ENCODE results near the gene RASAL2.

The RASAL2 gene

DNA sequence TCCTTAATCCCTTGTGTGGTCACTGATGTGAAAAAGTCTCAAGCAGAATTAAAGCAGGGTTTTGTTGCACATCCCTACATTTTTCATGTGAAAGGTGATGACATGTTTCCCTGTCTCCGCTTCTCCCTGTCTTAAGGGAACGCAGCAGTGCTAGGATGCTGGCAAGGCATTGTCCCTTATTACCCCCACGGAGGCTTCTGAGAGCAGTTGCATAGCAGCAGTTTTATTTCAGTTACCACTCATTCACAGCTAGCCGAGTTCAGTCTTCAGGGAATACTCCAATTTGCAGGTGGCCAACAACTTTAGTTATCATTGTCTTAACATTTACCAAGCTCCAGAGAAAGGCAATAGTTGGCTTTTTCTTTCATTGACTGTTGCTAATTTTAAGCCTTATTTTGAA, 313.8 kb downstream of the RASAL2 start:
- DNase-seq, result no peak

DNA sequence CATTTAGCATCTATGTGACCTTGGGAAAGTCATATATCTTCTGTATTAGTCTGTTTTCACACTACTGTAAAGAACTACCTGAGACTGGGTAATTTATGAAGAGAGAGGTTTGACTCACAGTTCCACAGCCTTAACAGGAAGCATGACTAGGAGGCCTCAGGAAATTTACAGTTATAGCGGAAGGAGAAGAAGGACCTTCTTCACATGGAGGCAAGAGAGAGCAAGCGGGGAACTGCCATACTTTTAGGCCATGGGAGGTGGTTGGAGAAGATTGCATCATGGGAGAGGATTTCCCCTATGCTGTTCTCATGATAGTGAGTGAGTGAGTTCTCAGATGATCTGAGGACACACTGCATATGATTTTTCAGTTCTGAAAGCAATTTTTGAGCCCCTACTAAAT, 315.0 kb downstream of the RASAL2 start:
- no peak for DNase-seq

DNA sequence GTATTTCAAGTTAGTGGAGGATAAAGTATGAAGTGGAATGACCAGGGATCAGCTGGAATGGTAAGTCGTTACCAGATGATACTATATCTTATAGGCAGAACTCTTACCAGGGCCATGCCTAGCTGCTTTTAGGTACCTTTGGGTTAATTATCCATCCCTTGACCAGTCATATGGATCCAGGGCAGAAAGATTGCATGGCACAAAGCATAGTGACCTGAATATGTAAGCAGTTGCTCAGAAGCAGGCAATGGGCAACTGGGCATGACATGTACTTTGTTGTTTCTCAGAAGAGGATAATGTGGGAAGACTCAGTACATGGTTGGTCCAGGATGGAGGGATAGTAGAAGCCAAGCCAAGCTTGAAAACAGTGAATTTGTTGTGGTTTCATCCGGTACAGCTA, 315.6 kb downstream of the RASAL2 start:
- no peak for DNase-seq

DNA sequence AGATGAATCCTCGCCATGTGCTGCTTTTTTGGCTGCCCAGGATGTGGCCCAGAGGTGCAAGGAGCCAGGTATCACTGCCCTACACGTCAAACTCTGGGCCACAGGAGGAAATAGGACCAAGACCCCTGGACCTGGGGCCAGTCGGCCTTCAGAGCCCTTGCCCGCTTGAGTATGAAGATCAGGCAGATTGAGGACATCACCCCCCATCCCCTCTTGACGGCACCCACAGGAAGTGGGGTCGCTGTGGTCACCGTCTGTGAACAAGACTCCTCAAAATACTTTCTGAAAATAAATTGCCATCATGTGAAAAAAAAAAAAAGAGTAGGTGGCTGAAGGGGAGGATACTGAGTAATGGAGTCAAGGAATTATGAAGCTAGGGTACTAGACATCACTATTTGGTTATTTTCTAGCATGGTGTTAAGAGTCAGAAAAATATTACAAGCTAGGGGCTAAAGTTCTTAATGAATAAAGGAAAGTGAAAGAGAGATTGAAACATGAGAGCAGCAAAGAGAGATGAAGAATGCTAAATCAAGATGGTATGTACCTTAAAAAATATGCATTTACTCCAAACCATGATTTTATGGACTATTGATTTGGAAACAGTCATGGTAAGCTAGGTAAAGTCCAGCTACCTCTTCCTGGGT, 318.0 kb downstream of the RASAL2 start:
- DNase-seq, result no peak

DNA sequence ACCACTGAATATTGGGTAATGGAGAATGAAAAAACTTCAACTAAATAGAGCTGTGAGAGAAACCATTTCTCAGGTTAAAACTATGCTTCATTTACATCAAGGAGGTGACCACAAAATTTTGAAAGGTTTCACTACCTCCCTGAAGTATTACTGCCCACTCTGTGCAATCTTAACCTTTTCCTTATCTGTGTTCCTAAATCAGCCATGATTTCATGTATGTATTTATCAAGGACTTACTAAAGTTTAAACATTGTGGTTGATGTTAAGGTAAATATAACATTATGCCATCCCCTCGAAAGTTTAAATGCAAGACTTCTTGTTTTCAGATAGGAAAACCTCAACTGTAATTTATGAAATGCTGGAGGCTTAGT, 318.5 kb downstream of the RASAL2 start:
- no peak for DNase-seq

DNA sequence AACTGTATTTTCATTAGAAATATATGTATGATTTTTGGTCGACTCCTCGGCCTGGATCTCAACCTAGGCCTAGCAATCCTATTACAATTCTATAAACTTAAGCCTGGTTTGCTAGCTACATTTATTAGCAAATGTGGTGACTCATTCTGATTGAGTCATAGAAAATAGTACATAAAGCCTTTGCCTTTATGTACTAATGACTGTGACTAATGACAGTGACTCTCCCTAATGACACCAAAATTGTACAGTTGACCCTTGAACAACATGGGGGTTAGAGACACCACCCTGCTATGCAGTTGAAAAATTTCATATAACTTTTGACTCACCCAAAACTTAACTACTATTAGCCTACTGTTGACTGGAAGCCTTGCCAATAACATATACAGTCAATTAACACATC, 324.0 kb downstream of the RASAL2 start:
- no peak for DNase-seq

DNA sequence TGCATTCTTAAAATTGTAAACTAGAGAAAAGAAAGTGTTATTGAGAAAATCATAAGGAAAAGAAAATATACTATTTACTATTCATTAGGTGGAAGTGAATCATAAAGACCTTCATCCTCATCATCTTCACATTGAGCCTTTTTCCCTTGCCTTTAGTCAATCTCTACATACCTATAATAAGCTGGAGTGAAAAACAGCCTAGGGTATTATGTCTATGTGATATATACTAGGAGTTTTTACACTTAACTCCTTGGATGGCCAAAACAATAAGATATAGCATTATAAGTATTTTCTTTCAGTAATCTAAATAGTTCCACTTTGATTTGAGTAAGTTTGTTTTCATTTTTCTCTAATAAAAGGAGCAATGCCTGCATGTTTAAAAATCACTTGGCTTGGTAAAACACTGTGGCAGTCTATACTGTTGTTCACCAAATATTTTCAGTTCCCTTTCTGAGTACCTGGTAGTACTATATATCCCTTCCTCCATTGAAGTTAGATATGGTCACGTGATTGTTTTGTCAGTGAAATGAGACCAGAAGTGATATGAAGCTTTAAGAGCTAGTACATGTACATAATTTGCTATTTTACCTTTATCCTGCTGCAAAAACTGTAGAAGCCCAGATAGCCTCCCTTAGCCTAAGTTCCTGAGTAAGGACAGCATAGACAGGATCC, 324.5 kb downstream of the RASAL2 start:
- no peak for DNase-seq

DNA sequence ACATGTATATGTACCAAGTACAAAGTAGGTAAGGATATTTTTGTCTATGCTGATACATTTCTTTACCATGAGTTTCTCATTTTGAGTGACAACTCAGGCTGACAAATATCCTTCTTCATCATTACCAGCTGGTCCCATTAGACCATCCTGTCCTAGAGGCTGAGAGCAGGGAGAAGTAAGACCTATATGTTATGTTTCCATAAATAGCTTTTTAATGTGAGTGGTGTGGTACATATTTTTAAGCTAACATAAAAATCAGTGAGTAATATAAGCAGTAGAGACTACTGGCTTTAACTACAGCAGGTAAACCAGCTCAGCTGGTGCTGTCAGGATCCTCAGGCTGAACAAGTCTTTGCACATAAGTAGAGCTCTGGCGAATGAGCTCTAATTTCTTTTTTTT, 340.5 kb downstream of the RASAL2 start:
- no peak for DNase-seq

DNA sequence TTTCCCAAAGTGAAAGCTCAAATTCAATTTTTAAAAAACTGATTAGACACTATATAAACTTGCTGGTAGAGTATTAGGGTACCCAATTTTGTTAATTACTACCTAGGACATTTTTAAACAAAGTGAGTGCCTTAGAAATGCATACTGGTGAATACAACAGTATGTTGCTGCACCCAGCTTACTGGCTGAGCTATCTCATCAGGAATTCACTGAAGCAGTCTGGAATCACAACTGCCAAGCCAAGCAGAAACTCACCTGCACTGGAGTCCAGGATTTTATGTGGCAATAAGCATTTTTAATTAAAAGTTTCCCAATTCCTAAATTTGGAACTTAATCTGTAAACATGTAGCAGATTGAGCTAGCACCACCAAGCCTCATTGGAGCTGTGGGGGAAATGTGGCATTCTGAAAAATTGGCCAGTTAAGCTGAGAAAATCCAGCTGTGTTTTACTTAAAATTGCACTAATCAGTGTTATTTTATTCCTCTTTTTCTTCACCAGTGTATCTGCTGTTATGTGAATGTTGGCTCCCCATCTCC, 341.1 kb downstream of the RASAL2 start:
- DNase-seq, result no peak

DNA sequence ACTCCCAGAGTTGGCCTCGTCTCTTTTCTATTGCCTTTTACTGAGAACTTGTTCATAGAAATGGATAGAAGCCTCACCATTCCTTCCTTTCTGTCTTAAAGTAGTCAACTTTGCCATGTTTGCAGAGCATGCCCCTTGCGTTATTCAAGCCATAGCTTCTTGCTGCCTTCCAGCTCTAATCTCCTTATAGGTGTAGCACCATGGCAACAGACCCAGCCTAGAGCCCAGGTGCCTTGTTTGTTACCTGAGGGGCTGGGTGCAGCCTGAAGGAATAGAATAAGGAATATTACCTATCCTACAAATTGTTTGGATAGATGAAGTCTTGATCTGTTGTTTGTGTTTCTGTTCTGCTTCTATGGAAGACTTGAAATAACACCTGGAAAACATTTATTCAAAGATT, 343.0 kb downstream of the RASAL2 start:
- no peak for DNase-seq

DNA sequence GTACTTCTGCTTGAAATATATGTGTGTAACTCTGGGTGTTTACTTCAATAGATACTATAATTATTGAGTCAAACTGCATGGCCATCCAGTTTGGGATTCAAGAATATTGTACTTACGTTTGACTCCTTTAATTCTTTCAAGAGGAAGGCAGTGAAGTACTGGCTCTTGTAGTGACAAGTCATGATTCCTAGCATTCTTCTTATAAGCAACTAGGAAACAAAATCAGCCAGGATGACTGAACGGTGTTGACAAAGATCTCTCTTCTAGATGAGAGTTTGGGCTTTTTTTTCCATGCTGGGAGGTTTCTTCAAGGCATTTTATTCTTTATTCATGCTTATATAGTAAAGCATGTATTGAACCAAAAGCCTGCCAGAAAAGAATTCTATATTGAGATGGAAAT, 344.5 kb downstream of the RASAL2 start:
- DNase-seq, result no peak

DNA sequence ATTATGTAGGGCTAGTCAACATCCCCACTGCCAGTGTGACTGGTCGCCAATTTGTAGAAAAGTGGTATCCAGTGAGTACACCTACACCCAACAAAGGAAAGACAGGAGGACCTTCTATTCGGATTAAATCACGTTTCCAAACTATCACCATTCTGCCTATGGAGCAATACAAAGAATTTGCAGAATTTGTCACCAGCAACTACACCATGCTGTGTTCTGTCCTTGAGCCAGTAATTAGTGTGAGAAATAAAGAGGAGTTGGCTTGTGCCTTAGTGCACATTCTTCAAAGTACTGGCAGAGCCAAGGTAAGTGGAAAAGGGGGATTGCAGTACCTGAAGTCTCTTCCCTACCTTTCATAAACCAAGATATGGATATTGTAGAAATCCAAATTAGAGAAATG, 349.0 kb downstream of the RASAL2 start:
- DNase-seq, result no peak

DNA sequence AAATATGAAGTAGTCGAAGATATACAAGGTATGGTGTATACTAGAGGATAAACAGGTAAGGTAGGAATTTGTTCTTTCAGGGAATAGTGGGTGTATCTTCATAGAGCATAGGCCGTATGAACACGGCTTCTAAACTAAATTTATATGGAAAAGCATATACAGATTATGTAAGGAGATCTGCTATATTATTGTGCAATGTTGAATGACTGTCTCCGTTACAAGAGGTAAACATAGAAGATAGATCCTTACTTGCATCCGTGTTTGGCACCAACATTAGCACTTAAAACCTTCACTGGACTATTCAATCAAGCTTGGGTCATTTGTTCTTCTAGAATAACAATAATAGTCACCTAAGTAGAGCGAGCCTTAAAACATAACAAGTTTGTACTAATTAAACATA, 357.0 kb downstream of the RASAL2 start:
- DNase-seq, result no peak

DNA sequence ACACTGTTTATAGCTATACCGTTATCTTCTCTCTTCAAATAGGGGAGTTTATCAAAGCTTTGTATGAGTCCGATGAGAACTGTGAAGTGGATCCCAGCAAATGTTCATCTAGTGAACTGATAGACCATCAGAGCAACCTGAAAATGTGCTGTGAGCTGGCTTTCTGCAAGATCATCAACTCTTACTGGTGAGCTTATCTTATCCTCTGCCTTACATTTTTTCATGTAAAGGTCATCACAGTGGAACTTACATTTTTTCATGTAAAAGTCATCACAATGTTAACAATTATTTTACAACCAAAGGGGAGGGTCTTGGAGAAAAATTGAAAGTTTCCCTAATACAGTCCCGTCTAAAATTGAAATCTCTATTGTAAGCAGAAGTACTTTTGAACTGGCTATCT, 357.6 kb downstream of the RASAL2 start:
- DNase-seq, result no peak

DNA sequence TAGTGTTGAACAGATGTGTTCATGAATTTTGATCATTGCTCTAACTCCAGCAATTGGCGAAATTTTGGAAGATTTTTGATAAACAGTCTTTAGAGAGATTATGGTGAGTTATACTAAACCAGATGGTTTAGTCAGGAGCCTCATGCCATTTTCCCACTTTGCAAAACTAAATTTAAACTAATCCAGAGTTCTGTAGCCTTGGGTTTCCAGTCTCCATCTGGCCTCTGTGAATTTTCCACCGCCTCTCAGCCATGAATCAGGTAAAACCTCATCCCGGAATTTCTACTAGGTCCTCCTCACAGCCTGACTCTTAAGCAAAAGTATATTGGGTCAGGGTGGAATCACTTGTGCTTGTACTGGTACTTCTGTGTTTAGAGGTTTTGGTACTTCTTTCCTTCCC, 358.1 kb downstream of the RASAL2 start:
- no peak for DNase-seq

DNA sequence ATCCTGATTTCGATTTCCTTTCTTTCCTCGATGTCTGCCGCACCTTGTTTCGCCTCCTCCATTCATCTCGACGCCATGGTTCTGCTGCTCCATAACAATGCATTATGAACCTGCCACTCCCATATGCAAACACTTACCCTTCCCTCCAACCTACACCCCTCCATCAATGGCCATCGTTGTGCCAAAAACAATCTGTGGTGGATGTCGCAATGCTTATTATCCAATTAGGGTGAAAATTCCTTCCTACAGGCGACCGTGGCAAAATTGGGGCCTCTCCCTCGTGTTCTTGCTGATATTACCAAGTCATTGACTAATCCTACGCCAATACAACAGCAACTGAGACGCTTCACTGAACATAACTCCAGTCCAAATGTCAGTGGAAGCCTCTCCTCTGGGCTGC, 362.6 kb downstream of the RASAL2 start:
- no peak for DNase-seq

DNA sequence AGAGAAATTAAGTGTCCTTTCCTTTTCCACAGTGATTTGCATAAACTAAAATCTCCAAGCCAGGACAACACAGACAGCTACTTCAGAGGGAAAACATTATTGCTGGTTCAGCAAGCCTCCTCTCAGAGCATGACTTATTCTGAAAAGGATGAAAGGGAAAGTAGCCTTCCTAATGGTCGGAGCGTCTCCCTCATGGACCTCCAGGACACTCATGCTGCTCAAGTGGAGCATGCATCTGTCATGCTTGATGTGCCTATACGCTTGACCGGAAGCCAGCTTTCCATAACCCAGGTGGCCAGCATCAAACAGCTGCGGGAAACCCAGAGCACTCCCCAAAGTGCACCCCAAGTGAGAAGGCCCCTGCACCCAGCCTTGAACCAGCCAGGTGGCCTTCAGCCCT, 363.7 kb downstream of the RASAL2 start:
- no peak for DNase-seq

DNA sequence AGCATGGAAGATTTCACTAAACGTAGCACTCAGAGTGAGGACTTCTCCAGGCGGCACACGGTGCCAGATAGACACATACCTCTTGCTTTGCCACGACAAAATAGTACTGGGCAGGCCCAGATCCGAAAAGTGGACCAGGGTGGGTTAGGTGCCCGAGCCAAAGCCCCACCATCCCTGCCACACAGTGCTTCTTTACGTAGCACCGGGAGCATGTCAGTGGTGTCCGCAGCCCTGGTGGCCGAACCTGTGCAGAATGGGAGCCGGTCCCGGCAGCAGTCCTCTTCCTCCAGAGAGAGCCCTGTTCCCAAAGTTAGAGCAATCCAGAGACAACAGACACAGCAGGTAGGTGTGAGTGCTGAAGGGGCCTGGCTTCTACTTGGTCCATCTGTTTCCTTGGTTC, 364.3 kb downstream of the RASAL2 start:
- no peak for DNase-seq

DNA sequence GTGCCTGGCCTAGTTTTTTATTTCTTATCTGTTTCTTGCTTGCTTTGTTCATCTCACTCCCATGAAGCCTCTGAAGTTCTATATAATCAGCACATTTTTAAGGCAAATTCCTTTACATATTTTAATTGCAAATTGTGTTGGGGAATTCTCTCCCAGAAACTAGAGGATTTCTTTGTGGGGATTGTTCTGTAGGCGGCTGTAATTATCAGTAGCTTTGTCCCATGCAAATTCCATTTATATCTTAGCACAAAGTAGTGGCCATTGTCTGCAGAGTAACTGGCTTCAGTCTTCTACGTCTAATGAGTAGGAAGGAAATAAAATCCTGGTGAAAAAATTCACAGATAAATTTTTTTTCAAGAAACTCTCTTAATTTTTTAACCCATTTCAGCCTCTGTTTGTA, 367.2 kb downstream of the RASAL2 start:
- DNase-seq, result no peak

DNA sequence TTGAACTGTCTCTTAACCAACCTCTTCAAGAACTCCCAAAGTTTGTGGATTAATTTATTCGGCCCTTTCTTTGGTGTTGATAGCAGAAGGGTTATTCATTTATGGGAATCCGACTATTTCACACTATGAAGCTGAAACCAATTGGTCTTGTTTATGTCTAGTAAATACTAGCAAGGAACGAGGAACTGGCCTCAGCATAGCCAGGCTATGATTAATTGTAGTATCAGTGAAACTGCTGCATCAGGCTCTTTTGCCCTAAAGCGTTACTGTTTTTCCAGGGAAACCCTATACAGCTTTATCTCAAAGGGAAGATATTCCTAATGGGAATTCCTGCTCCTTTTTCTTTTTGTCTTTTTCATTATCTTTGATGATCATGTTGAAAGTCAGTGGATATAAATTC, 367.8 kb downstream of the RASAL2 start:
- no peak for DNase-seq

DNA sequence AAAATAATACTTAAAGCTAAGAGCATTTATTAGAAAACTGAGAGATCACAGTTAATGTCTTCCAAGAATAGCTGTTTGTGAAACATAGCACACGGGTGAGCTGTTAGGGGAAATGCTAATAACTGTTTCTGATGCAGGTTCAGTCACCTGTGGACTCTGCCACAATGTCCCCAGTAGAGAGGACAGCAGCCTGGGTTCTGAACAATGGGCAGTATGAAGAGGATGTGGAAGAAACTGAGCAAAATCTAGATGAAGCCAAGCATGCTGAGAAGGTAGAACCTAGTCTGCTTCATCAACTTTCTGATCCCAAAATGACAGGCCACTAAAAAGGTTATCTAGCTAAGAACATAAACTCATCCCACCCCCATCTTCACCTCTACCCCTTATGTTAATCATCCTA, 370.2 kb downstream of the RASAL2 start:
- no peak for DNase-seq

DNA sequence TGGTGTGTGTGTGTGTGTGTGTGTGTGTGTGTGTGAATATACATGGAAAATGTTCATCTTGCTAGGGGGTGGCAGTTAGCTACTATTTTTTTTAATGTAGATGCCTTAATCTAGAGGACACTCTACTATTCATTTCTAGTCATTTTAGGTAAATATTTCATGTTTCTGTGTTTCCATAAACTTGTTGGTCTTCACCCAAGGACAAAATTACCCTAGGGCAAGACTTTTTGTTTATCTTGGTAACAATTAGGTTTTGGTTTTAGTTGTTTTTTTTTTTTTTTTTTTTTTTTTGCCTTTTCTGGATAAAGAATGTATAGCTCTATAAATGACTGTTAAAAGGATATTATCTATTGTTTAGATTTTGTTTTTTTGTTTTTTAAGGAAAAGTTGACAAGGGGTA, 370.7 kb downstream of the RASAL2 start:
- no peak for DNase-seq

DNA sequence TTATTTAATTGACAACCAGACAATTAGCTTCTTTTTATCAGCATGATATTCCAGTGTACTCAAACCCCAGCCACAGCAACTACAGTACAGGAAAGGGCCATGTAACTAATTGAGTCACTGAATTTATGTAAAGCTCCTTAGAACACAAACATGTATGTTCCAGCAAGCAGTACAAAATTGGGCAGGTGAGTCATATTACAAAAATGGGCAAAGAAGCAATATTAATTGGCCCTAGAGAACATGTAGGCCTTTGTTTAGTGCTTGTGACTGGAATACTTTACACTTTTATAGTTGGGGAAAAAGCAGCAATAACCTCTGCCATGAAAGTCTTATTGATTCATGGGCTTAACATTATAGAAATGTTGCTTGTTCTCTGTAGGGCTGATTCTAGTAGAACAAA, 371.1 kb downstream of the RASAL2 start:
- DNase-seq, result no peak

DNA sequence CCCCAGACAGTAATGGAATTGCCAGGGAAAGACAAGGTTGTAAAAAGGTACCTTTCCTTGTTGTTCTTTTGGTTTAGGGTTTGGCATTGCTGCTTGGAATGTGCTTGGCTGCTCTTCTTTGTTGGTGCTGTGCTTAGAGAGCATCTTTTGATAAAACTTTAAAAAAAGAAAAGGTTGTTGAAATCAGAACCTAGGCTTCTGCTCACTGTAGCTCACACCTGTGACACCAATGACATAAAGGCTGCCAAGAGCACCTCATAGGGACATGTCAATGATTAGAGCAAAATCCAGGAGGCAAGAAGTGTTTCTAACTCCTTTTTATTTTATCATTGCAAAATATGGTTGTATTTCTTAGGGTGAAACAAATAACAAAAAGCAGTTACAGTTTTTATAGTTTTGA, 373.9 kb downstream of the RASAL2 start:
- no peak for DNase-seq

DNA sequence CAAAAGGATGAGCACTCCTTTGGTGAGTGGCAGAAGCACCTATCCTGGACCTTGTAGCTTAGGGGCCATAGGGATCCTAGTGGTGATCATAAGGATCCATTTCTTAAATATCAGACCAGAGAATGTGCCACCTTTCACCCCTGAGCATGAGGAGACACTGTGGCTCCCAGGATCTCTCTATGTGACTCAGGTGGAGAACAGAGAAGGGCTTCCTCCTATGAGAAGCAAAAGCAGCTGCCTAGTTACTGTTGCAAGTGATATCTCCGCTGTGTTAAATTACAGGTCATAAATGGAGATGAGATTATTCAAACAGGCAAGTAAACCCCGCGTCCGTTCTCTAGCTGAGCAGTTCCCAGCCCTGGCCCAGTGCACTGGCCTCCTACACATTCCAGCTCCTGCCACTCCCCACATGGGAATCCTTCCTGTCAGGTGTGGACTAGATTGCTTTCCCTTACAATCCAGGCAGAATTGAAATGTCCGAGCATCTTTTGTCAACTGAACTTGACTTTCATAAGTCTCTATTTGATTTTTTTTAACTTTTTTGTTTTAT, 376.6 kb downstream of the RASAL2 start:
- DNase-seq, result no peak

Data from GOT3 (cell line).